Measurements from ENCODE around the gene PCDH17. TPM values are rescaled to one million over a fixed set of nuclear protein-coding genes. Genes with fewer than 3 reads are reported as not detected.

The PCDH17 gene
- total RNA-seq, 1 donor from 2014 or later = 51.8 TPM

DNA sequence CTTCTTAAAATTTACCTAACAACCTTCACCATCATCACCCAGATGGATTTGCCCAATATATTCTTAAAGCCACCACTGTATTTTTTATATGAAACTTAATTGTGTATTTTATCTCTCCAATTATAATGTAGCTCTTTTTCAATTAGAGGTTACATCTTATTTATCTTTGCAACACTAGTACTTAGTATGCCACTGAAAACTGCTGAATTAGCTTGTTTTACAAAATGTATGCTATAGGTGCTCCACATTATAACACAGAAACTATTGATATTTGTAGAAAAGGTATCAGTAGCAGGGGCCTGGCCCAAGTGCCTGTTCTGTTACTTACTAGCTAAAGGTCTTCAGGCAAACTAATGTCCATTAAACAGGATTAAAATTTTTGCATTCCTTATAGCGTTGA lies 35.8 kb upstream of the PCDH17 start:
- DNase-seq = no peak
- H3K4me3 Mint-ChIP-seq (ENCODE audit: unreplicated experiment) = no peak overlapping the region
- H3K9me3 Mint-ChIP-seq (ENCODE audit: unreplicated experiment) = no peaks in the 10 kb centered on the region
- H3K36me3 Mint-ChIP-seq (ENCODE audit: unreplicated experiment) = no peaks in the 10 kb centered on the region
- H3K27me3 Mint-ChIP-seq (ENCODE audit: unreplicated experiment) = no peaks in the 10 kb centered on the region
- H3K27ac Mint-ChIP-seq (ENCODE audit: unreplicated experiment) = no peak overlapping the region
- H3K4me1 Mint-ChIP-seq (ENCODE audit: low read depth, unreplicated experiment) = no peaks in the 10 kb centered on the region
- TF ChIP-seq, protein P1, sequence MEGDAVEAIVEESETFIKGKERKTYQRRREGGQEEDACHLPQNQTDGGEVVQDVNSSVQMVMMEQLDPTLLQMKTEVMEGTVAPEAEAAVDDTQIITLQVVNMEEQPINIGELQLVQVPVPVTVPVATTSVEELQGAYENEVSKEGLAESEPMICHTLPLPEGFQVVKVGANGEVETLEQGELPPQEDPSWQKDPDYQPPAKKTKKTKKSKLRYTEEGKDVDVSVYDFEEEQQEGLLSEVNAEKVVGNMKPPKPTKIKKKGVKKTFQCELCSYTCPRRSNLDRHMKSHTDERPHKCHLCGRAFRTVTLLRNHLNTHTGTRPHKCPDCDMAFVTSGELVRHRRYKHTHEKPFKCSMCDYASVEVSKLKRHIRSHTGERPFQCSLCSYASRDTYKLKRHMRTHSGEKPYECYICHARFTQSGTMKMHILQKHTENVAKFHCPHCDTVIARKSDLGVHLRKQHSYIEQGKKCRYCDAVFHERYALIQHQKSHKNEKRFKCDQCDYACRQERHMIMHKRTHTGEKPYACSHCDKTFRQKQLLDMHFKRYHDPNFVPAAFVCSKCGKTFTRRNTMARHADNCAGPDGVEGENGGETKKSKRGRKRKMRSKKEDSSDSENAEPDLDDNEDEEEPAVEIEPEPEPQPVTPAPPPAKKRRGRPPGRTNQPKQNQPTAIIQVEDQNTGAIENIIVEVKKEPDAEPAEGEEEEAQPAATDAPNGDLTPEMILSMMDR (IDR thresholded peaks at IDR 0.05; ENCODE audit: partially characterized antibody, unreplicated experiment) = no peak

DNA sequence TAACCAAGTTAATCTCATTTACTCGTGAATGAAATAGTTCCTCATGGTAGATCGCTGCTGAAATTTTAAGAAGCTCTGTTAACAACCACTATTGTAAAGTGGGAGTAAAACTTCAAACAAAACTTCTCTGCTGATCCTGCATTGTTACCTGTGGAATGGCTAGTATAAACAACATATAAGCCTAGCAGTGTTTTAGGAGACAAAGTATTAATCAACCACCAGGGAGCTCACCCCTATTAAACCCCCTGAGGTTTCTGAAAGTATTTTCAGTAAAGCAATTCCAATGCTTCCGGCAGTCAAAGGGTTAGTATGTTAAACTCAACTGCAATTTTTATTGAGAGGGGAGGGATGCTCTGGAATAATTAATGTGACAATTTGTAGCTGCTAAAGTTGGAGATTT lies 30.0 kb upstream of the PCDH17 start:
- DNase-seq = no peak
- Mint-ChIP-seq H3K9me3 (ENCODE audit: unreplicated experiment) (no peaks in the 10 kb centered on the region), H3K4me3 (ENCODE audit: unreplicated experiment) (no peak overlapping the region), H3K36me3 (ENCODE audit: unreplicated experiment) (no peaks in the 10 kb centered on the region), H3K27ac (ENCODE audit: unreplicated experiment) (no peak overlapping the region), H3K27me3 (ENCODE audit: unreplicated experiment) (no peaks in the 10 kb centered on the region), H3K4me1 (ENCODE audit: low read depth, unreplicated experiment) (no peaks in the 10 kb centered on the region)
- TF ChIP-seq, protein P1 (IDR thresholded peaks at IDR 0.05; ENCODE audit: partially characterized antibody, unreplicated experiment) = no peak

DNA sequence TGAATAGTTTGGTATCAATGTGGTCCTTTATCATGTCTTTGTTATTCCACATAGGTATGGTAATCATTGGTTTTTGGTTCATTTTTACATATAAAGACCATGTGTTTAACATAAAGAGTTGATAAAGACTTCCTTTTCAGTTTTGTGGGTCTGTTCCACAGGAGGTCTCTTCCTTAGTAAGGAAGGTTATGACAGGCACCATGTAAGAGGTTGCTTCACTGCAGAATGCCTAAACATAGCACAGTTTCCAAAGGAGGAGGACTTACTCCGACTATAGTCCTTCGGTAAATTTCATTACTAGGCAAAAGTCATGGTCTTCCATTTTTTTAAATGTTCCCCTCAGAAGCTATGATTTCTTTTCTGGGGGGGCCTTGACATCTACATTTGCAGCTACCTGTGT lies 27.1 kb upstream of the PCDH17 start:
- TF ChIP-seq, protein P1 (IDR thresholded peaks at IDR 0.05; ENCODE audit: partially characterized antibody, unreplicated experiment) = no peak
- no peak for DNase-seq
- H3K36me3 Mint-ChIP-seq (ENCODE audit: unreplicated experiment) = no peaks in the 10 kb centered on the region
- H3K9me3 Mint-ChIP-seq (ENCODE audit: unreplicated experiment) = no peaks in the 10 kb centered on the region
- H3K27me3 Mint-ChIP-seq (ENCODE audit: unreplicated experiment) = no peaks in the 10 kb centered on the region
- H3K4me3 Mint-ChIP-seq (ENCODE audit: unreplicated experiment) = no peak overlapping the region
- H3K4me1 Mint-ChIP-seq (ENCODE audit: low read depth, unreplicated experiment) = no peaks in the 10 kb centered on the region
- no peak overlapping the region for H3K27ac Mint-ChIP-seq (ENCODE audit: unreplicated experiment)

DNA sequence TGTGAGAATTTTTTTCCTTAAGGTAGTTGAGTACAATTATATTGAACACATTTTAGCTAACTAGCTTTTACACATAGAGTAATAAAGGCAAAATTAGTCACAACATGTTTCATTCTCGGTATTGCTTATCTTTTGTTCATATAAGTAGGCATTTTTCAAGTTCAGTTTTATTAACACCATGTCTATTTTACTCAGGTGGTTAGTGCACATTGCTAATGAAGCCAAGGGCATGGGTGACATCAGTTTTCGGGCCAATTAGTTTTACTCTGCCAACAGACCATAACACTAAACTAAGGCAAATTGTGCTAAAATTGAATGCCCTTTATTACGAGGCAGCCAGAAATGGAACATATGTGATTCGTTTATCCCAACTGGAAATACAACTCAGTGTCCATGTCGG lies 19.6 kb upstream of the PCDH17 start:
- Mint-ChIP-seq H3K9me3 (ENCODE audit: unreplicated experiment) (no peaks in the 10 kb centered on the region), H3K4me1 (ENCODE audit: low read depth, unreplicated experiment) (no peaks in the 10 kb centered on the region), H3K27me3 (ENCODE audit: unreplicated experiment) (no peaks in the 10 kb centered on the region), H3K36me3 (ENCODE audit: unreplicated experiment) (no peaks in the 10 kb centered on the region), H3K27ac (ENCODE audit: unreplicated experiment) (no peak overlapping the region), H3K4me3 (ENCODE audit: unreplicated experiment) (no peak overlapping the region)
- DNase-seq = no peak
- TF ChIP-seq, protein P1 (IDR thresholded peaks at IDR 0.05; ENCODE audit: partially characterized antibody, unreplicated experiment) = no peak

DNA sequence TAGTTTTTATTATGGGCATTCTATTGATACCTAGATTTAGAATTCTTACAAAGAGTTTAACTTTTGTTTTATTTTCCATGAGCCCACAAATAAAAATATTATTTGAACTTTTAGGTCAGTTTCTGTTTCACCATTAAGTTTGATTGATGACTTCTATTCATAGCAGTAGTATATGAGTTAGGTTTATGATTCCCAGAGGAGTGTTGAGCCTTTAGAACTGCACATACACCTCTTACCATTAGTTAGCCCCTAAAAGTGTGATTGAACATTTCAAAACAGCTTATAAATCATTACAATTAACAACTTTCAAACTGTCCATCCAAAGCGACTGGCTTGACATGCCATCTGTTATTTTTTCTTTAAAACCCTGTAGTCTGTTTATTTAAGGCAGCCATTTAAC lies 19.0 kb upstream of the PCDH17 start:
- DNase-seq = no peak
- no peak overlapping the region for H3K27ac Mint-ChIP-seq (ENCODE audit: unreplicated experiment)
- H3K27me3 Mint-ChIP-seq (ENCODE audit: unreplicated experiment) = no peaks in the 10 kb centered on the region
- no peaks in the 10 kb centered on the region for H3K36me3 Mint-ChIP-seq (ENCODE audit: unreplicated experiment)
- H3K9me3 Mint-ChIP-seq (ENCODE audit: unreplicated experiment) = no peaks in the 10 kb centered on the region
- H3K4me1 Mint-ChIP-seq (ENCODE audit: low read depth, unreplicated experiment) = no peaks in the 10 kb centered on the region
- TF ChIP-seq, protein P1 (IDR thresholded peaks at IDR 0.05; ENCODE audit: partially characterized antibody, unreplicated experiment) = no peak
- no peak overlapping the region for H3K4me3 Mint-ChIP-seq (ENCODE audit: unreplicated experiment)
